ENCODE measurements around the gene GZMA. TPM values are rescaled to one million over a fixed set of nuclear protein-coding genes. Genes with fewer than 3 reads are reported as not detected.
"Not testable (repeated sequence)": the region's sequence is repeated elsewhere in the genome, so short reads cannot be mapped to it uniquely, and the experiment has no call there.

GZMA gene
- total RNA-seq, 1 donor from 2014 or later, result not detected

DNA sequence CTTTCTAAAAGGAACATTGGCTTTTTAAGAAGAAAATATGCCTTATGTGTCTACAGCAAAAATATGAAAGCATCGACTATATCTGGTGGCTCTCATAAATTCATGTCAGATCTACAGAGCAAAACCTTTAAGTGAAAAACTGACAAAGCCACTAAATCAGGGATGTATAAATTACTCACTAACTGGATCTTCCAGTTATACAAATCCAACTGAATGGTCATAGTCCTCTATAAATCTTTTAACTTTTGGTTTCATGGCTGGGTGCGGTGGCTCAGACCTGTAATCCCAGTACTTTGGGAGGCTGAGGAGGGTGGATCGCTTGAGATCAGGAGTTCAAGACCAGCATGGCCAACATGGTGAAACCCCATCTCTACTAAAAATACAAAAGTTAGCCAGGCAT, 29.2 kb upstream of the GZMA start:
- Mint-ChIP-seq H3K27me3 (ENCODE audit: unreplicated experiment) (peaks cover 10% of the 10 kb centered on the region), H3K9me3 (ENCODE audit: unreplicated experiment) (peaks cover 3% of the 10 kb centered on the region), H3K27ac (ENCODE audit: unreplicated experiment) (no peak overlapping the region), H3K4me1 (ENCODE audit: unreplicated experiment) (no peaks in the 10 kb centered on the region), H3K4me3 (ENCODE audit: unreplicated experiment) (no peak overlapping the region), H3K36me3 (ENCODE audit: unreplicated experiment) (no peaks in the 10 kb centered on the region)
- TF ChIP-seq, protein P1, sequence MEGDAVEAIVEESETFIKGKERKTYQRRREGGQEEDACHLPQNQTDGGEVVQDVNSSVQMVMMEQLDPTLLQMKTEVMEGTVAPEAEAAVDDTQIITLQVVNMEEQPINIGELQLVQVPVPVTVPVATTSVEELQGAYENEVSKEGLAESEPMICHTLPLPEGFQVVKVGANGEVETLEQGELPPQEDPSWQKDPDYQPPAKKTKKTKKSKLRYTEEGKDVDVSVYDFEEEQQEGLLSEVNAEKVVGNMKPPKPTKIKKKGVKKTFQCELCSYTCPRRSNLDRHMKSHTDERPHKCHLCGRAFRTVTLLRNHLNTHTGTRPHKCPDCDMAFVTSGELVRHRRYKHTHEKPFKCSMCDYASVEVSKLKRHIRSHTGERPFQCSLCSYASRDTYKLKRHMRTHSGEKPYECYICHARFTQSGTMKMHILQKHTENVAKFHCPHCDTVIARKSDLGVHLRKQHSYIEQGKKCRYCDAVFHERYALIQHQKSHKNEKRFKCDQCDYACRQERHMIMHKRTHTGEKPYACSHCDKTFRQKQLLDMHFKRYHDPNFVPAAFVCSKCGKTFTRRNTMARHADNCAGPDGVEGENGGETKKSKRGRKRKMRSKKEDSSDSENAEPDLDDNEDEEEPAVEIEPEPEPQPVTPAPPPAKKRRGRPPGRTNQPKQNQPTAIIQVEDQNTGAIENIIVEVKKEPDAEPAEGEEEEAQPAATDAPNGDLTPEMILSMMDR (IDR thresholded peaks at IDR 0.05), result no peak
- no peak for DNase-seq (ENCODE audit: extremely low spot score, unreplicated experiment)

DNA sequence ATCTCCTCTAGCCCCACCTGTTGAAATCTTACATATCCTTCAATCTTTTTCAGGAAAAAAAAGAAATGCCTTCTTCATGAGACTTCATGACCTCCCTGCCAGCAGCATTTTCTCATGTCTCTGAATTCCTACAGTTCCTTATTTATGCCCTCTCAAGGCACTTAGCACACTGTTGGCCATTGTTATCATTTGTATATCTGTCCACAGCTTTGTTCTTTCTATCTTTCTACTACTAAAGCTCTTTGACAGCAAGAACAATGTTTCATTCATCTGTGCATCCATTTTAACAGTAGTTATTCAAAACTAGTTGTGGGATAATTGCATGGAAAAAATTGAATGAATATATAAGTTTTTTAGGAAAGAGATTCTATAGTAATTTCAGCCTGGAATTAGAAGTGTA, 20.9 kb upstream of the GZMA start:
- Mint-ChIP-seq H3K9me3 (ENCODE audit: unreplicated experiment) (peaks cover 19% of the 10 kb centered on the region), H3K27me3 (ENCODE audit: unreplicated experiment) (peaks cover 11% of the 10 kb centered on the region), H3K4me1 (ENCODE audit: unreplicated experiment) (no peaks in the 10 kb centered on the region), H3K36me3 (ENCODE audit: unreplicated experiment) (no peaks in the 10 kb centered on the region), H3K4me3 (ENCODE audit: unreplicated experiment) (no peak overlapping the region), H3K27ac (ENCODE audit: unreplicated experiment) (no peak overlapping the region)
- TF ChIP-seq, protein P1 (IDR thresholded peaks at IDR 0.05), result no peak
- DNase-seq (ENCODE audit: extremely low spot score, unreplicated experiment), result no peak

DNA sequence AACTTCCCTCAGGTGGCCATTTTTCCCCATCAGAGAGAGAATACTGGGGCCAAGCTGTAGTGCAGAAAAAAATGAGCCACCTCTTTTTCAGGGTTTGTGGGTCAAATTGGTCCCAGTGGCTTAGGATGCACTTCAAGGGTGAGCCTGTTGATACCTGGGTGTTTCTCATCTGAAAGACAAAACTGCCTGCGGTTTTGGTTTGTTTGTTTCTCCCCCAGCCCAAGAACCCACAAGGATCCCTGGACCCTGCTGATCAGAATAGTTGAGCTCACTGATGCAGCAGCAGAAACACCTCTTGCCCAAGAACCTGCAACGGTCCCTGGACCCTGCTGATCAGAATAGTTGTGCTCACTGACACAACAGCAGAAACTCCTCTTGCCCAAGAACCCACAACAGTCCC, 13.1 kb upstream of the GZMA start:
- not testable (repeated sequence) for H3K36me3 Mint-ChIP-seq (ENCODE audit: unreplicated experiment); H3K27ac Mint-ChIP-seq (ENCODE audit: unreplicated experiment); H3K4me1 Mint-ChIP-seq (ENCODE audit: unreplicated experiment); DNase-seq (ENCODE audit: extremely low spot score, unreplicated experiment); H3K4me3 Mint-ChIP-seq (ENCODE audit: unreplicated experiment); H3K9me3 Mint-ChIP-seq (ENCODE audit: unreplicated experiment)
- H3K27me3 Mint-ChIP-seq (ENCODE audit: unreplicated experiment), result peaks cover 17% of the 10 kb centered on the region

DNA sequence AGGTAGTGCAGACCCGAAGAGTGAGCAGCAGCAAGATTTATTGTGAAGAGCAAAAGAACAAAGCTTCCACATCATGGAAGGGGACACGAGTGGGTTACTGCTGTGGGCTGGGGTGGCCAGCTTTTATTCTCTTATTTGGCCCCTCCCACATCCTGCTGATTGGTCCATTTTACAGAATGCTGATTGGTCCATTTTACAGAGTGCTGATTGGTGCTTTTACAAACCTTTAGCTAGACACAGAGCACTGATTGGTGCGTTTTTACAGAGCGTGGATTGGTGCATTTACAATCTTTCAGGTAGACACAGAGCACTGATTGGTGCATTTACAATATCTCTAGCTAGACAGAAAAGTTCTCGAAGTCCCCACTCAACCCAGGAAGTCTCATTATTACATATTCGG, 11.4 kb upstream of the GZMA start:
- peaks cover 17% of the 10 kb centered on the region for H3K27me3 Mint-ChIP-seq (ENCODE audit: unreplicated experiment)
- not testable (repeated sequence) for H3K27ac Mint-ChIP-seq (ENCODE audit: unreplicated experiment); H3K36me3 Mint-ChIP-seq (ENCODE audit: unreplicated experiment); H3K4me3 Mint-ChIP-seq (ENCODE audit: unreplicated experiment); H3K4me1 Mint-ChIP-seq (ENCODE audit: unreplicated experiment); DNase-seq (ENCODE audit: extremely low spot score, unreplicated experiment); H3K9me3 Mint-ChIP-seq (ENCODE audit: unreplicated experiment)

DNA sequence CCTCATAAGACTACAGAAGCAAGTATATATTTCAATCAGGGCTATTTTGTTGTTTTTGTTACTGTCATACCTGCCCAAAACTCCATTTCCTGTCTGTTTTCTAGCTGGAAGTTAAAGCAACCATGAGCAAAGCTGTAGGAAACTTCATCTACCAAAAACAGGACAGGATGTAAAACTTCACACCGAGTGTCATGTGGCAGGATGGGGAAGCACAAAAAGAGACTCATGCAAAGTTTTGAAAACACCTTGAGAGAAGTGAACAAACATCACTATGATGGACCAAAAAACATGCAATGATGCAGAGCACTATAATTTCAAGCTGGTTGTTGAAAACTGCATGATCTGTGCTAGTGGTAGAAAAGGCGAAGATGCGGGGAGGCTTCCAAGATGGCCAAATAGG, 6.3 kb upstream of the GZMA start:
- Mint-ChIP-seq H3K4me1 (ENCODE audit: unreplicated experiment) (no peaks in the 10 kb centered on the region), H3K4me3 (ENCODE audit: unreplicated experiment) (no peak overlapping the region), H3K27me3 (ENCODE audit: unreplicated experiment) (peaks cover 35% of the 10 kb centered on the region), H3K27ac (ENCODE audit: unreplicated experiment) (no peak overlapping the region), H3K9me3 (ENCODE audit: unreplicated experiment) (peaks cover 4% of the 10 kb centered on the region), H3K36me3 (ENCODE audit: unreplicated experiment) (no peaks in the 10 kb centered on the region)
- TF ChIP-seq, protein P1 (IDR thresholded peaks at IDR 0.05), result no peak
- no peak for DNase-seq (ENCODE audit: extremely low spot score, unreplicated experiment)

DNA sequence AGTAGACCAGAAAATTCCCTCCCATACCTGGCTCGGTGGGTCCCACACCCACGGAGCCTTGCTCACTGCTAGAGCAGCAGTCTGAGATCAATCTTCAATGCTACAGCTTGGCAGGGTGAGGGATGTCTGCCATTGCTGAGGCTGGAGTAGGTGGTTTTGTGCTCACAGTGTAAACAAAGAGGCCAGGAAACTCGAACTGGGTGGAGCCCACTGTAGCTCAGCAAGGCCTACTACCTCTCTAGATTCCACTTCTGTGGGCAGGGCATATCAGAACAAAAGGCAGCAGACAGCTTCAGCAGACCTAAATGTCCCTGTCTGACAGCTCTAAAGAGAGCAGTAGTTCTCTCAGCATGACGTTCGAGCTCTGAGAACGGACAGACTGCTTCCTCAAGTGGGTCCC, 5.6 kb upstream of the GZMA start:
- Mint-ChIP-seq H3K4me3 (ENCODE audit: unreplicated experiment) (no peak overlapping the region), H3K4me1 (ENCODE audit: unreplicated experiment) (no peaks in the 10 kb centered on the region), H3K27me3 (ENCODE audit: unreplicated experiment) (peaks cover 33% of the 10 kb centered on the region), H3K9me3 (ENCODE audit: unreplicated experiment) (peaks cover 4% of the 10 kb centered on the region), H3K27ac (ENCODE audit: unreplicated experiment) (no peak overlapping the region), H3K36me3 (ENCODE audit: unreplicated experiment) (no peaks in the 10 kb centered on the region)
- DNase-seq (ENCODE audit: extremely low spot score, unreplicated experiment), result no peak
- TF ChIP-seq, protein P1 (IDR thresholded peaks at IDR 0.05), result no peak

DNA sequence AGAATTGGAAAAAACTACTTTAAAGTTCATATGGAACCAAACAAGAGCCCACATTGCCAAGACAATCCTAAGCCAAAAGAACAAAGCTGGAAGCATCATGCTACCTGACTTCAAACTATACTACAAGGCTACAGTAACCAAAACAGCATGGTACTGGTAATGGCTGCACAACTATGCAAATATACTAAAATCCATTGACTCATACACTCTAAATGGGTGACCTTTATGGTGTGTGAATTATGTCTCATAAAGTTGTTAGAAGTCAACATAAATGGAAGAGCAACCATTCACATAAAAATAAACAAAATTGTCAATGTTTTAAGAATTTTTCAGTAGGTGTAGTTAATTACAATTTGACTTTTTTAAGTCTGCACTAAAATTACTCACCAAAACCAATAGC, 1.3 kb upstream of the GZMA start:
- not testable (repeated sequence) for H3K9me3 Mint-ChIP-seq (ENCODE audit: unreplicated experiment); H3K4me1 Mint-ChIP-seq (ENCODE audit: unreplicated experiment); H3K36me3 Mint-ChIP-seq (ENCODE audit: unreplicated experiment); DNase-seq (ENCODE audit: extremely low spot score, unreplicated experiment); H3K27ac Mint-ChIP-seq (ENCODE audit: unreplicated experiment); H3K4me3 Mint-ChIP-seq (ENCODE audit: unreplicated experiment)
- peaks cover 33% of the 10 kb centered on the region for H3K27me3 Mint-ChIP-seq (ENCODE audit: unreplicated experiment)

Measured in osteocyte (in vitro differentiated cells).